H1 (cell line): ENCODE data around the gene ARMC6. TPM values are rescaled to one million over a fixed set of nuclear protein-coding genes. Genes with fewer than 3 reads are reported as not detected.

ENCODE experiments used
- CTCF ChIA-PET: fragments of 300-600 bp; sonication (Branson Sonifier 250); formaldehyde crosslinking; loops from one replicate; lab custom pipeline; 2021; ENCODE audit not compliant: partially characterized antibody; lab: Charles Lee
- POLR2A ChIA-PET: fragments of 300-600 bp; sonication (Branson Sonifier 250); formaldehyde crosslinking; loops from one replicate; lab custom pipeline; 2021; ENCODE audit warnings: inconsistent platforms; ENCODE audit not compliant: partially characterized antibody; lab: Charles Lee
- DNase-seq, 2 experiments: peaks; one replicate each; pipeline versions ENCODE4 v3.0.0 to v3.0.0-alpha.2; 2010 to 2022; ENCODE audit warnings: low spot score in 2 of 2, low read depth in 1 of 2, mixed read lengths in 1 of 2
- FAIRE-seq: peaks from 2 replicates; lab custom pipeline; 2011; peaks lifted over from hg19 to GRCh38; lab: Jason Lieb, UNC
- H2AFZ ChIP-seq: 2 replicates; pipeline ENCODE4 v1.8.1; 2012; ENCODE audit warnings: low read length, inconsistent platforms
- H2AK5ac ChIP-seq: 2 replicates; pipeline ENCODE4 v1.6.1; 2013; ENCODE audit warnings: low read depth, low read length
- H2BK120ac ChIP-seq: replicated peaks from 2 replicates; pipeline ENCODE3; 2013; ENCODE audit warnings: low read depth, low read length, inconsistent platforms
- H2BK12ac ChIP-seq: 2 replicates; pipeline ENCODE4 v1.6.1; 2013; ENCODE audit warnings: low read depth, low read length
- H2BK15ac ChIP-seq: 2 replicates; pipeline ENCODE4 v1.6.1; 2013; ENCODE audit warnings: low read length
- H2BK20ac ChIP-seq: 2 replicates; pipeline ENCODE4 v1.6.1; 2013; ENCODE audit warnings: low read length
- H2BK5ac ChIP-seq: 2 replicates; pipeline ENCODE4 v1.6.1; 2013; ENCODE audit warnings: low read depth, low read length
- H3K14ac ChIP-seq: 2 replicates; pipeline ENCODE4 v1.6.1; 2013; ENCODE audit warnings: inconsistent platforms; ENCODE audit not compliant: insufficient read length
- H3K18ac ChIP-seq: 2 replicates; pipeline ENCODE4 v1.6.1; 2013; ENCODE audit warnings: low read length; ENCODE audit errors: extremely low read depth
- H3K23ac ChIP-seq: 2 replicates; pipeline ENCODE4 v1.6.1; 2013; ENCODE audit warnings: inconsistent platforms; ENCODE audit not compliant: insufficient read length
- H3K23me2 ChIP-seq: 2 replicates; pipeline ENCODE4 v1.6.1; 2013; ENCODE audit warnings: low read depth, low read length
- H3K27ac ChIP-seq: 2 replicates; pipeline ENCODE4 v1.6.1; 2011; ENCODE audit warnings: low read depth, low read length, inconsistent platforms
- H3K27me3 ChIP-seq, 4 experiments: replicated peaks in 1 of 4; 1 replicate in 1 of 4; 2 replicates in 3 of 4; pipeline versions ENCODE4 v1.6.1 to v1.8.1; 2011 to 2013; ENCODE audit warnings: low read length in 3 of 4, mild to moderate bottlenecking in 3 of 4, inconsistent platforms in 2 of 4, mixed read lengths in 2 of 4, moderate library complexity in 1 of 4; ENCODE audit not compliant: control insufficient read depth in 3 of 4, insufficient read depth in 3 of 4; ENCODE audit errors: extremely low read depth in 1 of 4
- H3K36me3 ChIP-seq, 4 experiments: 2 replicates each; pipeline versions ENCODE4 v1.6.1 to v1.8.1; 2011 to 2013; ENCODE audit warnings: mild to moderate bottlenecking in 4 of 4, low read length in 3 of 4, moderate library complexity in 2 of 4, control low read depth in 1 of 4, inconsistent platforms in 1 of 4; ENCODE audit not compliant: insufficient read depth in 4 of 4, control insufficient read depth in 2 of 4
- H3K4ac ChIP-seq: replicated peaks from 2 replicates; pipeline ENCODE3; 2013; ENCODE audit warnings: low read length, low read depth, mixed read lengths, inconsistent platforms; ENCODE audit not compliant: insufficient read length
- H3K4me1 ChIP-seq, 4 experiments: replicated peaks in 1 of 4; 1 replicate in 1 of 4; 2 replicates in 3 of 4; pipeline versions ENCODE4 v1.6.1 to v1.8.1; 2011 to 2013; ENCODE audit warnings: low read length in 3 of 4, inconsistent platforms in 2 of 4, mixed read lengths in 1 of 4; ENCODE audit not compliant: insufficient read depth in 4 of 4, control insufficient read depth in 3 of 4
- H3K4me2 ChIP-seq, 2 experiments: 2 replicates each; pipeline versions ENCODE4 v1.6.1 to v1.8.1; 2011 to 2013; ENCODE audit warnings: low read depth in 2 of 2, low read length in 2 of 2, control low read depth in 1 of 2, inconsistent platforms in 1 of 2, mild to moderate bottlenecking in 1 of 2; ENCODE audit not compliant: insufficient read depth in 1 of 2
- H3K4me3 ChIP-seq, 4 experiments: fragments of 200-600, 300-600 bp in 1 of 4; sonication (generic), shearing (Covaris generic), sonication (Bioruptor Twin) in 1 of 4; 2 replicates each; pipeline versions ENCODE4 v1.5.1 to v1.8.1; 2011 to 2016; ENCODE audit warnings: low read length in 4 of 4, low read depth in 3 of 4, control low read depth in 2 of 4, inconsistent platforms in 2 of 4, mild to moderate bottlenecking in 2 of 4, mixed read lengths in 1 of 4, moderate library complexity in 1 of 4; ENCODE audit not compliant: insufficient read depth in 2 of 4; ENCODE audit errors: extremely low read depth in 1 of 4
- H3K56ac ChIP-seq: replicated peaks from 2 replicates; pipeline ENCODE3; 2013; ENCODE audit warnings: low read depth, mild to moderate bottlenecking, mixed read lengths, low read length, inconsistent platforms; ENCODE audit not compliant: insufficient read length
- H3K79me1 ChIP-seq: 2 replicates; pipeline ENCODE4 v1.6.1; 2013; ENCODE audit warnings: low read depth, low read length, control low read depth
- H3K79me2 ChIP-seq, 2 experiments: 2 replicates each; pipeline versions ENCODE4 v1.6.1 to v1.8.1; 2012 to 2013; ENCODE audit warnings: low read length in 2 of 2, mild to moderate bottlenecking in 2 of 2, inconsistent platforms in 1 of 2; ENCODE audit not compliant: insufficient read depth in 2 of 2, control insufficient read depth in 1 of 2
- H3K9ac ChIP-seq, 4 experiments: replicated peaks in 1 of 4; 1 replicate in 1 of 4; 2 replicates in 3 of 4; pipeline versions ENCODE4 v1.6.1 to v1.8.1; 2011 to 2013; ENCODE audit warnings: low read depth in 3 of 4, low read length in 3 of 4, control low read depth in 2 of 4, mild to moderate bottlenecking in 2 of 4, moderate library complexity in 2 of 4, inconsistent platforms in 1 of 4; ENCODE audit errors: extremely low read depth in 1 of 4
- H3K9me3 ChIP-seq, 2 experiments: 2 replicates each; pipeline versions ENCODE4 v1.6.1 to v1.8.1; 2012 to 2013; ENCODE audit warnings: mild to moderate bottlenecking in 2 of 2, moderate library complexity in 2 of 2, control low read depth in 1 of 2, inconsistent platforms in 1 of 2, low read depth in 1 of 2, low read length in 1 of 2, mixed read lengths in 1 of 2; ENCODE audit not compliant: insufficient read depth in 2 of 2
- H4K20me1 ChIP-seq, 2 experiments: replicated peaks in 1 of 2; 2 replicates each; pipeline versions ENCODE3 to v1.8.1; 2011 to 2013; ENCODE audit warnings: inconsistent platforms in 2 of 2, low read length in 2 of 2, mild to moderate bottlenecking in 1 of 2; ENCODE audit not compliant: insufficient read depth in 2 of 2, control insufficient read depth in 1 of 2
- H4K5ac ChIP-seq: 2 replicates; pipeline ENCODE4 v1.6.1; 2013; ENCODE audit warnings: low read length, low read depth, mixed read lengths, inconsistent platforms; ENCODE audit not compliant: insufficient read length
- H4K8ac ChIP-seq: 2 replicates; pipeline ENCODE4 v1.8.0; 2013; ENCODE audit warnings: mild to moderate bottlenecking, moderate library complexity, low read length, inconsistent platforms; ENCODE audit not compliant: insufficient read depth; ENCODE audit errors: extremely low read depth
- H4K91ac ChIP-seq: replicated peaks from 2 replicates; pipeline ENCODE3; 2013; ENCODE audit warnings: low read length, mixed read lengths, inconsistent platforms; ENCODE audit not compliant: insufficient read length
- CREB1 ChIP-seq: IDR thresholded peaks from 2 replicates; pipeline ENCODE4 v1.6.1; 2012; ENCODE audit warnings: inconsistent platforms
- GABPA ChIP-seq: IDR thresholded peaks from 2 replicates; pipeline ENCODE4 v1.6.1; 2011; ENCODE audit warnings: mild to moderate bottlenecking, low read length, moderate library complexity, borderline replicate concordance; ENCODE audit not compliant: insufficient read depth
- GTF2F1 ChIP-seq: IDR thresholded peaks from 2 replicates; pipeline ENCODE4 v1.6.1; 2012; ENCODE audit warnings: low read depth, low read length, improper control_type of control experiment, borderline replicate concordance
- JUN ChIP-seq: IDR thresholded peaks from 2 replicates; pipeline ENCODE4 v1.6.1; 2011; ENCODE audit warnings: low read depth, mild to moderate bottlenecking, improper control_type of control experiment, low read length
- JUND ChIP-seq: IDR thresholded peaks from 2 replicates; pipeline ENCODE4 v1.6.1; 2011; ENCODE audit warnings: mild to moderate bottlenecking, improper control_type of control experiment, low read length
- MAFK ChIP-seq: IDR thresholded peaks from 2 replicates; pipeline ENCODE4 v1.6.1; 2012; ENCODE audit warnings: low read depth, mild to moderate bottlenecking, improper control_type of control experiment, low read length
- POLR2A ChIP-seq, 2 experiments: IDR thresholded peaks; 1 replicate in 1 of 2; 2 replicates in 1 of 2; pipeline ENCODE4 v1.6.1; 2011; ENCODE audit warnings: low read depth in 2 of 2, low read length in 2 of 2, mild to moderate bottlenecking in 2 of 2; ENCODE audit errors: control extremely low read depth in 1 of 2
- SAP30 ChIP-seq: fragments of 300-600 bp; sonication (generic); IDR thresholded peaks from 2 replicates; pipeline ENCODE4 v1.7.1; 2012; ENCODE audit warnings: low read length, moderate library complexity, mild to moderate bottlenecking, inconsistent platforms; ENCODE audit not compliant: insufficient read depth, insufficient replicate concordance
- SP4 ChIP-seq: IDR thresholded peaks from 2 replicates; pipeline ENCODE4 v1.6.1; 2012; ENCODE audit warnings: low read length, inconsistent platforms
- TAF1 ChIP-seq: IDR thresholded peaks from 2 replicates; pipeline ENCODE4 v1.6.1; 2011; ENCODE audit warnings: mild to moderate bottlenecking, low read depth, low read length
- TBP ChIP-seq: IDR thresholded peaks from 2 replicates; pipeline ENCODE4 v1.6.1; 2011; ENCODE audit warnings: low read depth, low read length, improper control_type of control experiment
- TCF12 ChIP-seq: IDR thresholded peaks from 2 replicates; pipeline ENCODE4 v1.6.1; 2011; ENCODE audit warnings: low read depth, mild to moderate bottlenecking, low read length
- WGBS, 2 experiments: shearing (Covaris generic) in 1 of 2; methylation state at CpG; one replicate each; pipeline versions ENCODE4 v1.1.6 to v1.1.7; 2013 to 2015; ENCODE audit warnings: low lambda C conversion rate in 2 of 2, mixed read lengths in 2 of 2, inconsistent platforms in 1 of 2, low coverage in 1 of 2, missing lambda C conversion rate in 1 of 2; ENCODE audit not compliant: insufficient replicate concordance in 2 of 2, insufficient coverage in 1 of 2, insufficient read length in 1 of 2; ENCODE audit errors: extremely low coverage in 1 of 2, missing lambda C conversion rate in 1 of 2; 5-methylcytosine and 5-hydroxymethylcytosine counted together
- polyA plus RNA-seq, 7 experiments: library from polyadenylated mRNA; depleted of rRNA in 3 of 7; stranded (reverse) in 5 of 7; unstranded in 2 of 7; fragments of >200 nt in 5 of 7; fragments of 200-250 nt in 2 of 7; gene quantifications; 1 replicate in 5 of 7; 2 replicates in 1 of 7; 4 replicates in 1 of 7; pipeline versions ENCODE4 v1.2.1 to v1.2.3, GENCODE V29; 2011 to 2013; ENCODE audit warnings: missing spikeins in 2 of 7, mixed read lengths in 2 of 7
- total RNA-seq: library from RNA; stranded (reverse); fragmentation: NEBNext Ultra II Directional; extraction: Animal tissue kit (Norgen Biotek cat#: 25700); gene quantifications from 2 replicates; pipeline ENCODE4 v1.2.1, GENCODE V29; 2021

Gene ARMC6
- total and polyA plus RNA-seq, 2 of the 8 experiments (the other 6 are each of a cell fraction or from before 2014, with no cell fraction given) = 67.1 to 68.3 TPM

- Histone ChIP-seq H3K4ac (no peak overlapping the region), H2BK15ac (no peak overlapping the region), H3K23me2 (no peaks in the 10 kb centered on the region), H3K18ac (no peak overlapping the region), H3K79me1 (peaks cover 4% of the 10 kb centered on the region; the same call in 1 of the 2 replicates)
- DNase-seq = no peak
- FAIRE-seq = no peak
- 80% methylated on average over 4 of the region's 4 CpGs; no CpG with 5 or more reads in 1 of the 2 experiments for WGBS, 2 experiments
- TF ChIP-seq GTF2F1 = no peak
- no peak for TF ChIP-seq SP4
- no peak for TF ChIP-seq GABPA
- TF ChIP-seq CREB1 = no peak
- TF ChIP-seq JUND = no peak
- TF ChIP-seq JUN = no peak
- no peak for TF ChIP-seq TCF12
- TF ChIP-seq SAP30 = no peak
- no peak for TF ChIP-seq POLR2A (IDR thresholded peaks at IDR 0.05; ENCODE audit: control extremely low read depth in 1 of 2, low read depth in 2 of 2, low read length in 2 of 2)
- TF ChIP-seq TAF1 = no peak
- TF ChIP-seq MAFK = no peak
- TF ChIP-seq TBP = no peak
- TF ChIP-seq, all 59 proteins: peak for 0
- Histone ChIP-seq H3K23ac (no peak overlapping the region), H2BK5ac (no peak overlapping the region), H3K4me1 (no peaks in the 10 kb centered on the region), H3K9ac (no peak overlapping the region), H3K4me2 (no peak overlapping the region), H3K14ac (no peak overlapping the region), H2BK20ac (no peak overlapping the region), H3K4me3 (no peak overlapping the region), H4K5ac (no peak overlapping the region), H3K27me3 (no peaks in the 10 kb centered on the region), H3K79me2 (peaks cover 0 to 17% of the 10 kb centered on the region in 2 experiments; a peak in 2 of 4 replicates), H3K27ac (no peak overlapping the region), H3K9me3 (no peaks in the 10 kb centered on the region), H4K20me1 (peaks cover 7 to 19% of the 10 kb centered on the region in 2 experiments), H4K8ac (no peak overlapping the region), H3K36me3 (peaks cover 39 to 68% (median 55%) of the 10 kb centered on the region in 4 experiments), H3K56ac (no peak overlapping the region), H2BK120ac (no peak overlapping the region), H2BK12ac (no peak overlapping the region), H4K91ac (no peak overlapping the region), H2AFZ (no peak overlapping the region), H2AK5ac (no peak overlapping the region)
- ChIA-PET CTCF (interaction anchor here (1.4 kb wide), 1 partner anchor 27 kb away, joined by 5 read pairs; no protein-coding TSS in a partner anchor), POLR2A (interaction anchor here (1.0 to 1.7 kb wide), 2 partner anchors 12 to 22 kb away, joined by 3 to 4 read pairs; no protein-coding TSS in a partner anchor)
Measured at GRCh38 chr19:19022380-19022961, 10.9 kb upstream of the ARMC6 start.
